Coronary artery (tissue), 2 donors: Measurements from ENCODE around the gene PRDM2.

Experiments
- DNase-seq: peaks from one replicate; pipeline ENCODE4 v3.0.0-alpha.2; 2017; ENCODE audit warnings: low spot score
- H3K27ac ChIP-seq, 2 donors: fragments of 200-600 bp; sonication (generic); one replicate each; pipeline ENCODE4 v1.5.1; 2016 to 2019
- H3K4me3 ChIP-seq: fragments of 200-600 bp; sonication (generic); 2 replicates; pipeline ENCODE4 v1.5.1; 2016; ENCODE audit warnings: mild to moderate bottlenecking, moderate library complexity
- TF ChIP-seq, protein P1 (sequence below): fragments of 200-600 bp; sonication (generic); IDR thresholded peaks from one replicate; pipeline ENCODE4 v1.5.1; 2019; ENCODE audit warnings: antibody characterized with exemption

Gene PRDM2

DNA sequence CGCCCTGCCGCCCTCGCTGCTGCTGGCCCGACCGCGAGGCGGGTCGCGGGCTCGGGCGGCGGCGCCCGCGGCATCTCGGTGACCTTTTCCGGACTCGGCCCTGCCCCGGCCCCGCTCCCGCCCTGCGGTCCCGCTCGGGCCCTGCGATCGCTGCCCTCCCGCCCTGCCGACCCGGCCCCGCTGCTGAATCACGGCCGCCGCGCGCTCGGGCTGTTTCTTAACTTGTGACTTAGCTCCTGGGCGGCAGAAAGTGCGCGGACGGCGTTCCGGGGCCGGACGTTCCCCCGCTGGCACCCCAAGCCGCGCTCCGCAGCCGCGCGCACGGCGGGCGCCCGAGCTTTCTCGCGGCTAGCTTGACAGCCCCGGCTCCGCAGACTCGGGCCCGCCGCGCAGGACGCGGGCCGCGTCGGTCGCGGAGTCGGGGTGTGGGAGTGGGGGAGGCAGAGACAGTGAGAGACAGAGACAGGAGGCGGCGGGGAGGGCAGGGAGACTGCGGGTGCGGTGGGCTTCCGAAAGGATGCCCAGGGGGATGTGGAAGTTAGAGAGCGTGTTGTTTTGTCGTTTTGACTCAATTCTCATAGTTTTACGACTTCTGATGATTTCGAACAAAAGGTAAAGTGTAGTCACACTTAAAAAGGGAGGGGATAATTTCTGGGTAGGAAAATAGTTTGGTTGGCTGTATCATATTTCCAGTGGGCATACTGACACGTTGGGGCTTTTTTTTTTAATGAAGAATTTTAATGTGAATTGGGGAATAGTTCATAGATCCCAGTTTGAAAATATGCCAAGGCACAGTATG lies 49.8 kb downstream of the PRDM2 start:
- TF ChIP-seq, protein P1, sequence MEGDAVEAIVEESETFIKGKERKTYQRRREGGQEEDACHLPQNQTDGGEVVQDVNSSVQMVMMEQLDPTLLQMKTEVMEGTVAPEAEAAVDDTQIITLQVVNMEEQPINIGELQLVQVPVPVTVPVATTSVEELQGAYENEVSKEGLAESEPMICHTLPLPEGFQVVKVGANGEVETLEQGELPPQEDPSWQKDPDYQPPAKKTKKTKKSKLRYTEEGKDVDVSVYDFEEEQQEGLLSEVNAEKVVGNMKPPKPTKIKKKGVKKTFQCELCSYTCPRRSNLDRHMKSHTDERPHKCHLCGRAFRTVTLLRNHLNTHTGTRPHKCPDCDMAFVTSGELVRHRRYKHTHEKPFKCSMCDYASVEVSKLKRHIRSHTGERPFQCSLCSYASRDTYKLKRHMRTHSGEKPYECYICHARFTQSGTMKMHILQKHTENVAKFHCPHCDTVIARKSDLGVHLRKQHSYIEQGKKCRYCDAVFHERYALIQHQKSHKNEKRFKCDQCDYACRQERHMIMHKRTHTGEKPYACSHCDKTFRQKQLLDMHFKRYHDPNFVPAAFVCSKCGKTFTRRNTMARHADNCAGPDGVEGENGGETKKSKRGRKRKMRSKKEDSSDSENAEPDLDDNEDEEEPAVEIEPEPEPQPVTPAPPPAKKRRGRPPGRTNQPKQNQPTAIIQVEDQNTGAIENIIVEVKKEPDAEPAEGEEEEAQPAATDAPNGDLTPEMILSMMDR: no peak
- H3K4me3 ChIP-seq: peak overlapping the region; percentile 96
- DNase-seq: peak; percentile 80
- peak overlapping the region; percentile 88 to 92 for H3K27ac ChIP-seq

DNA sequence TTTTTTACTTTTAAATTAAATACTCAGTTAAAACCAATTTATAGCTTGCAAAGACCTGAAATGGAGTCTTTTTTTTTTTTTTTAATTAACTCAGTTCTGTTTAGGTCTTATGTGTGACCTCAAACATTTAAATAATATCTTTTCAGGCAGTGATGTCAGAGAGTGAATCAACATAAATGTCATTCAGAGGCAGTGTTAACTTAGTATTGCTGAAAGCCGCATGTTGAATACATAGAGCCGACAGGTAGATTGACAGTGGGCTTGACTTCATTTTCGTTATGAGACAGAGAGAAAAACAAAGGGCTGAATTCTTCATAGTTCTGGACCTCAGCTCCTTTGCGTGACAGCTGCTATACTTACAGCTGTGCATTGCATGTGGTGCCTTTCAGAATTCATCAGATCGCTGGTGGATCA lies 51.5 kb downstream of the PRDM2 start:
- no peak for DNase-seq
- no peak overlapping the region for H3K4me3 ChIP-seq
- TF ChIP-seq, protein P1: no peak

DNA sequence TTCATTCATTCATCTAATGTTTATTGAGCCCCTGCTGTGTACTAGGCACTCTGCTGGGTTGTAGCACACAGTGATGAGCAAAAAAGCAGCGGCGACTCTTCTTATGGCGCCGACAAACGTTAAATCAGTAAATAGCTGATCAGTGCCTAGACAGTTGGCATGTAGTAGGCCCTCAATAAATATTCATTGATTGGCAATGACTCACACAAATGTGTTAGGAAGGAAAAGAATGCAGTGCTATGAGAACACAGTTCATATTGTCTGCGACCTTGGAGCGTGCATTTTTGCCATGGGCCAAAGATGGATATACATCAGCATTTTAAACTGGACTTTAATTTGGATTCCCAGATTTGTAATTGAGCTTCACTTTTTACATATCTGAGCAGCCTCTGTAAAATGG lies 52.0 kb downstream of the PRDM2 start:
- no peak overlapping the region for H3K27ac ChIP-seq
- TF ChIP-seq, protein P1: no peak
- no peak for DNase-seq
- H3K4me3 ChIP-seq: no peak overlapping the region

More for the DNA sequence above, 51.5 kb downstream of the PRDM2 start:
- H3K27ac ChIP-seq: no peak overlapping the region

- TF ChIP-seq, protein P1: no peak
- H3K4me3 ChIP-seq: no peak overlapping the region
- no peak overlapping the region for H3K27ac ChIP-seq
- DNase-seq: no peak
These were observed 52.9 kb downstream of the PRDM2 start for GRCh38 chr1:13752852-13753251.

DNA sequence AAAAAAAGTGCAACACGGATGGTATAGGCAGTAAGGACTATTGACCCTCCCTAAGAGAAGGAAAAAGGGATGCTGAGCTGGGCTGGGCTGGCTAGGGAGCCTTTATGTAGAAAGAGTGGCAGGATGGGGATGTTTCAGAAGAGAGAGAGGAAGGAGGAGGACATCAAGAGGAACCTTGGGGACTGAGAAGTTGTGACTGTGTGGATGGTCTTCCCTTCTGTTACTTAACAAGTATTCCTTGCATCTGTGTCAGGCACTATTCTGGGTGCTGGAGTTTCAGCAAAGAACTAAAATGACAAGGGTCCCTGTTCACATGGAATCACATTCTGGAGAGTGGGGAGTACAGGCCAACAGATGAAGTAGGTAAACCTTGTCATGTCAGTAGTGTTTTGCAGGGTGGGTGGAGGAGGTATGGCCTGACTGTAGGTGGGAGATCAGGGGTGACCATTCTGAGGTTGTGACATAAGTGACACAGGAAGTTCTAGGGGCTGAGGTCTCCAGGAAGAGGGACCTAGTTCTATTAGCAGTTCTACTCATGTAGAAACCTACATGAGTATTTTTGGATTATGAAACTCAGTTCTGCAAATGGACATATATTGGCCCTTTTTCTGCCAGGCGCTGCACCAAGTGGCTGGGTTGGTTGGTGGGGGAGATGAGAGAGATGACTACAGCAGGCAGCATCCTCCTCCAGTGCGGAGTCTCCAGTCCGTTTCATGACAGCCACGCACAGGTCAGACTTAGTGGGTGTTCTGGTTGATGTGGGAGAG lies 53.8 kb downstream of the PRDM2 start:
- TF ChIP-seq, protein P1: no peak
- Histone ChIP-seq H3K27ac (no peak overlapping the region), H3K4me3 (no peak overlapping the region)
- no peak for DNase-seq

GRCh38 chr1:13754510-13755103 lies 54.6 kb downstream of the PRDM2 start:
- no peak for DNase-seq
- TF ChIP-seq, protein P1: no peak
- H3K4me3 ChIP-seq: no peak overlapping the region
- peak overlapping the region in 1 of 2 donors; percentile 38 for H3K27ac ChIP-seq
